ENCODE data around the gene VRK1. TPM values are rescaled to one million over a fixed set of nuclear protein-coding genes. Genes with fewer than 3 reads are reported as not detected.

The VRK1 gene
- total RNA-seq, result 28.3 and 33.5 TPM in 2 replicates

GRCh38 chr14:96796851-96797581, at the start of gene VRK1:
TSS of gene VRK1 (plus strand) at chr14:96797382. CDS start at chr14:96833472, 36,090 bp downstream.

All from myometrial cell (primary cell).